Measurements from ENCODE around the gene SCRN1. TPM values are rescaled to one million over a fixed set of nuclear protein-coding genes. Genes with fewer than 3 reads are reported as not detected.

Gene SCRN1
- total RNA-seq, 4 donors from 2014 or later, result 14.4 to 66.5 (median 44.1) TPM

DNA sequence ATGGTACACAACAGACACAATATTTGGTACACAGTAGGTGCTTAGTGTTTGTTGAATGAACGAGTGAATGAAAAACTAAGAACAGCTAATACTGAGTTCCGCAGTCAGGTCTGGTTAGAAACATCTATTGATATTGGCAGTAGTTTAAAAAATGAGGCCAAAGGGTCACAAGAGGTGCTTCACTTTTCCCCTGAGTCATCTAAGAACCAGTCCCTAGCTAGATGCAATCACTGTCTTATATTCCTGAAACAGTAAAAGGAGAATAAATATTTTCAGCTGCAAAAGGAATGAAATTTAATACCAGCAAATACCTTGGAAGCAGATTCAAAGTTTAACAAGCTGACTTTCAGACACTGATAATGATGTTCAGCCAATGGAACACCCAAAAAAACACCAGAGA, 54.5 kb downstream of the SCRN1 start:
- no peak overlapping the region for H3K4me3 ChIP-seq
- no peaks in the 10 kb centered on the region for H3K9me3 ChIP-seq
- H3K27ac ChIP-seq, result no peak overlapping the region
- H3K36me3 ChIP-seq, result no peaks in the 10 kb centered on the region
- intact Hi-C loops (cut with DNase I; ENCODE audit: low total_unique reads), result no loop called here
- DNase-seq, result no peak
- H3K4me1 ChIP-seq, result no peaks in the 10 kb centered on the region
- no peaks in the 10 kb centered on the region for H3K27me3 ChIP-seq
- TF ChIP-seq, protein P1, sequence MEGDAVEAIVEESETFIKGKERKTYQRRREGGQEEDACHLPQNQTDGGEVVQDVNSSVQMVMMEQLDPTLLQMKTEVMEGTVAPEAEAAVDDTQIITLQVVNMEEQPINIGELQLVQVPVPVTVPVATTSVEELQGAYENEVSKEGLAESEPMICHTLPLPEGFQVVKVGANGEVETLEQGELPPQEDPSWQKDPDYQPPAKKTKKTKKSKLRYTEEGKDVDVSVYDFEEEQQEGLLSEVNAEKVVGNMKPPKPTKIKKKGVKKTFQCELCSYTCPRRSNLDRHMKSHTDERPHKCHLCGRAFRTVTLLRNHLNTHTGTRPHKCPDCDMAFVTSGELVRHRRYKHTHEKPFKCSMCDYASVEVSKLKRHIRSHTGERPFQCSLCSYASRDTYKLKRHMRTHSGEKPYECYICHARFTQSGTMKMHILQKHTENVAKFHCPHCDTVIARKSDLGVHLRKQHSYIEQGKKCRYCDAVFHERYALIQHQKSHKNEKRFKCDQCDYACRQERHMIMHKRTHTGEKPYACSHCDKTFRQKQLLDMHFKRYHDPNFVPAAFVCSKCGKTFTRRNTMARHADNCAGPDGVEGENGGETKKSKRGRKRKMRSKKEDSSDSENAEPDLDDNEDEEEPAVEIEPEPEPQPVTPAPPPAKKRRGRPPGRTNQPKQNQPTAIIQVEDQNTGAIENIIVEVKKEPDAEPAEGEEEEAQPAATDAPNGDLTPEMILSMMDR (IDR thresholded peaks at IDR 0.05), result no peak
- no peak for TF ChIP-seq POLR2A (IDR thresholded peaks at IDR 0.05)

DNA sequence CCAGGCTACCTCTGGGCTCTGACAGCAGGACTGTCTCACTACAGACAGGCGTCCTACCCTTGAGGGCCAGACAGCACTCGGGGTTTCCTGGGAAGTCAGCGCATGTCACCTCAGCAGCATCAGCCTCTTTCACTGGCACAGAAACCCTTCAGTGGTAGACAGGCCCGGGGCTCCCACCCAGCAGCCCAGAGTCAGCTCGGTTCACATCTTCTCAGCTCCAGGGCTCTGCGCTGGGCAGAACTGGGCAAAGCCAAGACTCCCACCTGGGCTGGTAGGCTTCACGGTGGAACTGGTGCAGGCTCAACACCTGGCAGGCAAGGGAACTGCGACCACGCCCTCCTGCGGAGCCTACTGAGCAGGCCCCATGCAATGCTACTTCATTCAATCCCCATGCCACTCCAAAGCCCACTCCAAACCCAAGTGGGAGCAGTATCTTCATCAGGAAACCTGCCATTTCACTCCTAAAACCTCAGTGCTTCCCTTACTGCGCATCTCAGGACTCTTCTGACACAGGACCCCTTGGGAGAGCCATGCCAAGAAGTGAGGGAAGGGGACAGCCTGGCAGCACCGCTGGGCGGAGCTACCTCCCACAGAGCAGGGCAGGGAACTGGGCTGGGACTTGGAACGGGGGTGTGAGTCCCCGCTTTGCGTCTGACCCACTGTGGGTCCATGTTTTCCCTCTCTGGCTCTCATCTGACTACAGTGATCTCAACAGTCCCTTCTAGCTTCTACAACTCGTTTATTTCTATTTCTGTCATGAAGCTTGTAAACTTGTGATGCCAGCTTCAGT, 60.4 kb downstream of the SCRN1 start:
- no peak for DNase-seq
- TF ChIP-seq POLR2A (IDR thresholded peaks at IDR 0.05), result no peak
- TF ChIP-seq, protein P1 (IDR thresholded peaks at IDR 0.05), result no peak
- no peaks in the 10 kb centered on the region for H3K4me1 ChIP-seq
- H3K9me3 ChIP-seq, result no peaks in the 10 kb centered on the region
- no peaks in the 10 kb centered on the region for H3K27me3 ChIP-seq
- intact Hi-C loops (cut with DNase I; ENCODE audit: low total_unique reads), result loop anchor here (10.0 kb wide), 1 partner anchor 294 kb away; no protein-coding TSS in a partner anchor
- H3K36me3 ChIP-seq, result no peaks in the 10 kb centered on the region
- no peak overlapping the region for H3K4me3 ChIP-seq
- no peak overlapping the region for H3K27ac ChIP-seq

DNA sequence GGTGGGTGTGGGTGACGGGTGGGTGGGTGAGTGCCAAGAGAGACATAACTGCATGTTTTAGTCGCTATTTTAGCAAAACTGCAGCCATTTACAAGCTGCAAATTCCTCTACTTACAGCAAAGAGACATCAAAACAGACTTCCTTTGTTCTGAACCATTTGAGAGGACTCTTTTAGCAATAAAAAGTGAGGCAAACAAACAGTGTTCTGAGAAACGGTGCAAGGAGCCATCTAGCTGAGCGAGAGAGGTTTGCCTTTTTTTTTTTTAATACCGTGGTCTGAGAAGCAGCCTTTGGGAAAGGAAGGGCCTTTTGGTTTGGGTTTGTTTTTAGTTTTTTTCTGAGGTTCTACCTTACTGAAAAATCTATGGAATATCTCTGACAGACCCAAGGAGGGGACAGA, 62.9 kb downstream of the SCRN1 start:
- Histone ChIP-seq H3K36me3 (no peaks in the 10 kb centered on the region), H3K27me3 (no peaks in the 10 kb centered on the region), H3K9me3 (no peaks in the 10 kb centered on the region), H3K4me3 (no peak overlapping the region), H3K27ac (no peak overlapping the region), H3K4me1 (no peaks in the 10 kb centered on the region)
- no peak for DNase-seq
- TF ChIP-seq, protein P1 (IDR thresholded peaks at IDR 0.05), result no peak
- no peak for TF ChIP-seq POLR2A (IDR thresholded peaks at IDR 0.05)
- intact Hi-C loops (cut with DNase I; ENCODE audit: low total_unique reads), result loop anchor here (10.0 kb wide), 1 partner anchor 292 kb away; no protein-coding TSS in a partner anchor

DNA sequence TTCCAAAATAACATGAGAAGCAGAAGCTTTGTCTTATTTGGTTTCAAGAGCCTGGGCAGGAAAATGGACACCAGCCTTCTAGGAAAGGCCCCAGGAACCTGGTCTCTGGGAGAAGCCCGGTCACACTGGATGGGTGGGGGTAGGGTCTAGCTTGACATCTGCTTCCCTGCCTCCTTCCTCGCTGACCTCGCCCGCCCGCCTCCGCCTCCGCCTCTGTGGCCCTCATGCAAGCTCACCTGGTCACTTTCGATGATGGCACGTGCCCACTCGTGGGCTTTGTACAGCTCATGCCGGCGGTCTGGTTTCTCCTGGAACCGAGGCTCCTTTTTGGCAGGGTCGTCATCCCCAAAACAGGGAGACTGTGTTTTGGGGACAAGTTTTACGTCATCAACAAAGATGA, 63.4 kb downstream of the SCRN1 start:
- Histone ChIP-seq H3K9me3 (no peaks in the 10 kb centered on the region), H3K4me1 (no peaks in the 10 kb centered on the region), H3K27ac (no peak overlapping the region), H3K36me3 (no peaks in the 10 kb centered on the region), H3K4me3 (no peak overlapping the region), H3K27me3 (no peaks in the 10 kb centered on the region)
- intact Hi-C loops (cut with DNase I; ENCODE audit: low total_unique reads), result loop anchor here (10.0 kb wide), 1 partner anchor 291 kb away; no protein-coding TSS in a partner anchor
- TF ChIP-seq POLR2A (IDR thresholded peaks at IDR 0.05), result no peak
- TF ChIP-seq, protein P1 (IDR thresholded peaks at IDR 0.05), result no peak
- DNase-seq, result no peak

DNA sequence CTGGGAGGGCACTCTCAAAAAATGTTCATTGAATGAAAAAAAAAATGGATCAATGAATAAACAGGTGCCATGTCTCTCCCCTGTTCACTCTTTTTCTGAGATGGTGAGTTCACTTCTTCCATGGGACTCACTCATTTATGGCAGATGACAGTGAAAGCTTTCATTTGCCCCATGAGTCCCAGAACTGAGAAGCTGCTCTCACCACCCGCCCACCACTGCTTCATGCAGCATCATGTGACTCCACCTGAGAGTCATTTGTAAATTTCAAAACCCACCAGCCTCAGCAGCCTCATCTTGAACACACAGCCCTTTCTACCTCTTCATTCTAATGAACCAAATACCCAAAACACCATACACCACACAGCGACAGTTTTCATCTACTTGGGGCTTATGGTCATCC, 64.9 kb downstream of the SCRN1 start:
- Histone ChIP-seq H3K4me1 (no peaks in the 10 kb centered on the region), H3K27ac (no peak overlapping the region), H3K4me3 (no peak overlapping the region), H3K27me3 (no peaks in the 10 kb centered on the region), H3K9me3 (no peaks in the 10 kb centered on the region), H3K36me3 (no peaks in the 10 kb centered on the region)
- TF ChIP-seq, protein P1 (IDR thresholded peaks at IDR 0.05), result no peak
- TF ChIP-seq POLR2A (IDR thresholded peaks at IDR 0.05), result no peak
- intact Hi-C loops (cut with DNase I; ENCODE audit: low total_unique reads), result loop anchor here (10.0 kb wide), 1 partner anchor 290 kb away; no protein-coding TSS in a partner anchor
- DNase-seq, result no peak

Measured in uterus (tissue), 4 donors.